CD8-positive, alpha-beta memory T cell (primary cell): ENCODE data around the gene KCNA10. TPM values are rescaled to one million over a fixed set of nuclear protein-coding genes. Genes with fewer than 3 reads are reported as not detected.

Experiments
- CTCF ChIA-PET: fragments of 350-600 bp; sonication (Branson Sonifier 250); formaldehyde crosslinking; loops from one replicate; lab custom pipeline; 2021; ENCODE audit warnings: antibody characterized with exemption; lab: Charles Lee
- POLR2A ChIA-PET: fragments of 350-600 bp; sonication (Branson Sonifier 250); formaldehyde crosslinking; loops from one replicate; lab custom pipeline; 2021; ENCODE audit warnings: antibody characterized with exemption; lab: Charles Lee
- DNase-seq, 5 donors: peaks; one replicate each; pipeline versions ENCODE4 v3.0.0 to v3.0.0-alpha.2; 2020 to 2022; ENCODE audit warnings: mixed read lengths in 1 of 5
- H3K27ac ChIP-seq: one replicate; pipeline ENCODE4 v1.7.0; 2013; ENCODE audit warnings: low read depth, mild to moderate bottlenecking, low read length, moderate library complexity
- H3K27me3 ChIP-seq: 2 replicates; pipeline ENCODE4 v1.7.0; 2013; ENCODE audit warnings: low read length, mild to moderate bottlenecking; ENCODE audit not compliant: insufficient read depth, poor library complexity, severe bottlenecking
- H3K36me3 ChIP-seq: 2 replicates; pipeline ENCODE4 v1.7.0; 2013; ENCODE audit warnings: mild to moderate bottlenecking, low read length, moderate library complexity; ENCODE audit not compliant: insufficient read depth
- H3K4me1 ChIP-seq: 2 replicates; pipeline ENCODE4 v1.7.0; 2013; ENCODE audit warnings: mild to moderate bottlenecking, low read length, moderate library complexity; ENCODE audit not compliant: insufficient read depth
- H3K4me3 ChIP-seq: 2 replicates; pipeline ENCODE4 v1.7.0; 2013; ENCODE audit warnings: mild to moderate bottlenecking, low read length
- H3K9me3 ChIP-seq: 2 replicates; pipeline ENCODE4 v1.7.0; 2013; ENCODE audit warnings: mild to moderate bottlenecking, low read length
- H3K27ac Mint-ChIP-seq, 8 donors: one replicate each; pipeline ENCODE4 v1.8.0; 2020 to 2021; ENCODE audit warnings: mixed read lengths in 8 of 8, mild to moderate bottlenecking in 6 of 8, inconsistent platforms in 3 of 8, moderate library complexity in 3 of 8
- H3K27me3 Mint-ChIP-seq, 2 donors: one replicate each; pipeline ENCODE4 v1.8.0; 2020 to 2021; ENCODE audit warnings: mixed read lengths in 2 of 2, mild to moderate bottlenecking in 1 of 2, moderate library complexity in 1 of 2
- H3K36me3 Mint-ChIP-seq, 3 donors: one replicate each; pipeline ENCODE4 v1.8.0; 2020 to 2021; ENCODE audit warnings: mixed read lengths in 3 of 3, inconsistent platforms in 1 of 3, mild to moderate bottlenecking in 1 of 3
- H3K4me1 Mint-ChIP-seq, 3 donors: one replicate each; pipeline ENCODE4 v1.8.0; 2020 to 2021; ENCODE audit warnings: mixed read lengths in 3 of 3, inconsistent platforms in 1 of 3, mild to moderate bottlenecking in 1 of 3
- H3K4me3 Mint-ChIP-seq, 7 donors: one replicate each; pipeline ENCODE4 v1.8.0; 2020 to 2021; ENCODE audit warnings: mixed read lengths in 7 of 7, mild to moderate bottlenecking in 6 of 7, moderate library complexity in 4 of 7, inconsistent platforms in 2 of 7
- H3K9me3 Mint-ChIP-seq, 5 donors: one replicate each; pipeline ENCODE4 v1.8.0; 2020 to 2022; ENCODE audit warnings: mixed read lengths in 5 of 5, mild to moderate bottlenecking in 3 of 5, moderate library complexity in 2 of 5, inconsistent platforms in 1 of 5
- polyA plus RNA-seq: library from polyadenylated mRNA; unstranded; fragments of 300-500 nt; fragmentation: Illumina TruSeq; gene quantifications from one replicate; pipeline ENCODE4 v1.2.3, GENCODE V29; 2021
- total RNA-seq, 2 experiments: library from RNA; stranded (reverse); gene quantifications; one replicate each; pipeline ENCODE4 v1.2.3, GENCODE V29; 2021

KCNA10 gene
- total and polyA plus RNA-seq, 3 experiments from 2014 or later: not detected

- POLR2A ChIA-PET: no interaction called here
- no peak for DNase-seq
Observed at GRCh38 chr1:110494036-110494435, 24.9 kb downstream of the KCNA10 start.

GRCh38 chr1:110493059-110493699 is 25.8 kb downstream of the KCNA10 start:
- no peaks in the 10 kb centered on the region for H3K27me3 ChIP-seq
- H3K27ac Mint-ChIP-seq: no peak overlapping the region
- CTCF ChIA-PET: no interaction called here
- no peak for DNase-seq
- H3K4me1 ChIP-seq: no peaks in the 10 kb centered on the region
- peaks cover 0 to 4% of the 10 kb centered on the region in 2 donors for H3K27me3 Mint-ChIP-seq
- no peaks in the 10 kb centered on the region for H3K36me3 ChIP-seq
- no peaks in the 10 kb centered on the region for H3K9me3 Mint-ChIP-seq
- H3K9me3 ChIP-seq: no peaks in the 10 kb centered on the region
- no peaks in the 10 kb centered on the region for H3K4me1 Mint-ChIP-seq
- POLR2A ChIA-PET: no interaction called here
- no peaks in the 10 kb centered on the region for H3K36me3 Mint-ChIP-seq
- no peak overlapping the region for H3K4me3 Mint-ChIP-seq
- no peak overlapping the region for H3K27ac ChIP-seq
- H3K4me3 ChIP-seq: no peak overlapping the region

More at GRCh38 chr1:110494036-110494435, 24.9 kb downstream of the KCNA10 start:
- Mint-ChIP-seq H3K9me3 (no peaks in the 10 kb centered on the region), H3K36me3 (no peaks in the 10 kb centered on the region), H3K4me3 (no peak overlapping the region), H3K4me1 (no peaks in the 10 kb centered on the region), H3K27ac (peak overlapping the region in 1 of 8 donors; percentile 11), H3K27me3 (peaks cover 0 to 4% of the 10 kb centered on the region in 2 donors)
- Histone ChIP-seq H3K9me3 (no peaks in the 10 kb centered on the region), H3K27me3 (no peaks in the 10 kb centered on the region), H3K4me3 (no peak overlapping the region), H3K27ac (no peak overlapping the region), H3K4me1 (no peaks in the 10 kb centered on the region), H3K36me3 (no peaks in the 10 kb centered on the region)
- CTCF ChIA-PET: interaction anchor here (1.3 kb wide), 1 partner anchor 34 kb away, joined by 4 read pairs; no protein-coding TSS in a partner anchor

DNA sequence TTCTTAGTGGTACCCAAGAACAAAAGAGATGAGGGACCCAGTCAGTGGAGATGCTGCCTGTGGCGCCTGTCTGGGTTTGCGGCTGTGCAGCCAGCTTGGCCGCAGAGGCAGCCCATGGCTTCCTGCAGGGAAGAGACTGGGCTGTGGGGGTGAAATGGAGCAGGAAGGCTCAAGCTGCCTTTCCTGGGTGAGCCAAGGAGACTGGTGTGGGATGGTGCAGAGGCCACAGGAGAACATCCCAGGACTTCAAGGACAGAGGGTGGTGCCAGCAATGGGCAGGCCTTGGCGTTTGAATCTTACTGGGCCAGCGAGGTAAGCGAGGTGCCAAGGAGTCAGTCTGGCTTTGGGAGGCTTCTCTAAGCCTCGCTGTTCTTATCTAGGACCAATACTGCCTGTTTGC is 26.4 kb downstream of the KCNA10 start:
- DNase-seq: no peak
- no peak overlapping the region for H3K4me3 ChIP-seq
- Mint-ChIP-seq H3K36me3 (no peaks in the 10 kb centered on the region), H3K4me3 (no peak overlapping the region), H3K9me3 (no peaks in the 10 kb centered on the region), H3K27me3 (peaks cover 1 to 8% of the 10 kb centered on the region in 2 donors), H3K27ac (no peak overlapping the region), H3K4me1 (no peaks in the 10 kb centered on the region)
- POLR2A ChIA-PET: no interaction called here
- H3K4me1 ChIP-seq: no peaks in the 10 kb centered on the region
- no peak overlapping the region for H3K27ac ChIP-seq
- H3K27me3 ChIP-seq: no peaks in the 10 kb centered on the region
- CTCF ChIA-PET: no interaction called here
- H3K36me3 ChIP-seq: no peaks in the 10 kb centered on the region
- no peaks in the 10 kb centered on the region for H3K9me3 ChIP-seq

GRCh38 chr1:110490791-110491451 is 28.1 kb downstream of the KCNA10 start:
- H3K27ac Mint-ChIP-seq: peak overlapping the region in 1 of 8 donors; percentile 12
- peaks cover 7 to 12% of the 10 kb centered on the region in 2 donors for H3K27me3 Mint-ChIP-seq
- H3K4me3 Mint-ChIP-seq: no peak overlapping the region
- CTCF ChIA-PET: no interaction called here
- no peaks in the 10 kb centered on the region for H3K36me3 ChIP-seq
- no peaks in the 10 kb centered on the region for H3K4me1 ChIP-seq
- no peaks in the 10 kb centered on the region for H3K9me3 ChIP-seq
- no peaks in the 10 kb centered on the region for H3K36me3 Mint-ChIP-seq
- no peak overlapping the region for H3K4me3 ChIP-seq
- no peak for DNase-seq
- H3K9me3 Mint-ChIP-seq: no peaks in the 10 kb centered on the region
- H3K27me3 ChIP-seq: no peaks in the 10 kb centered on the region
- POLR2A ChIA-PET: no interaction called here
- H3K27ac ChIP-seq: no peak overlapping the region
- H3K4me1 Mint-ChIP-seq: no peaks in the 10 kb centered on the region

DNA sequence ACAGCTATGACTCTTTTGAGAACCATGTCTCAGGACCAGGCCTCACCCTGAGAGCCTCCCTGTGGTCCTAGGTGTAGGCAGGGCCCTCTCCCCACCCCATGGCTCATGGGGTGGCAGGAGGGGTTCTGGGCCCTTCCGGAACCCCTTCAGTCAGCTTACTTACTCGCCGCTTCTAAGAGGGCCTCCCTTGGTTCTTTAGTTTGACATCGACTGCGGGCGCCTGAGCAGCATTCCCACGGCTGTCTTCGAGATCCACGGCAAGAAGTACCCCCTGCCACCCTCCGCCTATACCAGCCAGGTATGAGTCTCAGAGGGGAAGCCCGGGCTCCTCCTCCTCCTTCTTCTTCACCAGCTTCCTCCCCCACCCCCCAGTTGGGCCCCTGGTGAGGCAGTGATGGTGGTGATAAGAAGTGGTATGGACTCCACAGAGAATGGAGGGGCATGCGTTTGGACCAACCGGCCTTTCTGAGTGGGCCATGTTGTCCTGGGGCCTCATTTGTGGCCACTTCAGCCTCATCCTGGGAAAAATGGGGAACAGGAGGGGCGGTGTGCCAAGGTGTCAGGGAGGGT is 28.9 kb downstream of the KCNA10 start:
- Histone ChIP-seq H3K9me3 (no peaks in the 10 kb centered on the region), H3K27me3 (no peaks in the 10 kb centered on the region), H3K4me3 (no peak overlapping the region), H3K27ac (no peak overlapping the region), H3K36me3 (no peaks in the 10 kb centered on the region), H3K4me1 (no peaks in the 10 kb centered on the region)
- Mint-ChIP-seq H3K27ac (no peak overlapping the region), H3K27me3 (peaks cover 9 to 21% of the 10 kb centered on the region in 2 donors), H3K9me3 (no peaks in the 10 kb centered on the region), H3K4me3 (no peak overlapping the region), H3K4me1 (no peaks in the 10 kb centered on the region), H3K36me3 (no peaks in the 10 kb centered on the region)
- no peak for DNase-seq
- CTCF ChIA-PET: no interaction called here
- POLR2A ChIA-PET: no interaction called here

DNA sequence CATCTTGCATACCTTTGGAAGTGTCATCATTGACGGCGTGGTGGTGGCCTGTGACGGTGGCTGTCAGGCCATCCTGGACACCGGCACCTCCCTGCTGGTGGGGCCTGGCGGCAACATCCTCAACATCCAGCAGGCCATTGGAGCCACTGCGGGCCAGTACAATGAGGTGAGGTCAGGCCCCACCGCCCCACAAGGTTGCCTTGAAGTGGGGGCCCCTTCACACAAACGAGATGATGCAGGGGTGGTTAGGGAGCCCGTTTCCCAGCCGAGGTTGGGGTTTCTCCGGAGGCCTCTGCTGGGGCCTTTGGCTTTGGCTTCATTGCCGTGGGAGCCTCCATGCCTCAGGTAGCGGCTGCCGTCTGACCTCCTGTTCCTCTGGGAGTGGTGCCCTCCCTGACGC is 29.6 kb downstream of the KCNA10 start:
- CTCF ChIA-PET: no interaction called here
- H3K9me3 Mint-ChIP-seq: no peaks in the 10 kb centered on the region

DNA sequence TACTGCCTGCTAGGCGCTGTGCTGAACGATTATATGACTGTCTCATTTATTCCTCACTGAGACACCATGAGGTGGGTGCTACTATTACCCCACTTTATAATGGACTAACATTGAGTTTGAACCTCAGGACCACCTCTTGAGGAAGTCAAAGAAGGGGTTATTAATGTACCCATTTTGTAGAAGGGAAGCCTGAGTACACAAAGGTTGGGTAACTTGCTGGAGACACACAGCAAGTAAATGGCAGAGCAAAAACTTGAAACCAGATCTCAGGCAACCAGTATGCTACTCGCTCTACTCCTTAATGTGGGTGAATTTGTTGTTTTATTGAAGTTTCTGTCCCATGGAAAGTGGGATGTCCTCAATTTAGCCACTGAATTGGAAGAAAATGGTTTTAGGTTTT is 30.1 kb downstream of the KCNA10 start:
- no peaks in the 10 kb centered on the region for H3K9me3 Mint-ChIP-seq
- POLR2A ChIA-PET: no interaction called here
- Histone ChIP-seq H3K4me3 (no peak overlapping the region), H3K4me1 (no peaks in the 10 kb centered on the region), H3K9me3 (no peaks in the 10 kb centered on the region), H3K27me3 (no peaks in the 10 kb centered on the region), H3K27ac (no peak overlapping the region), H3K36me3 (no peaks in the 10 kb centered on the region)
- CTCF ChIA-PET: no interaction called here
- DNase-seq: no peak
- no peak overlapping the region for H3K27ac Mint-ChIP-seq
- no peaks in the 10 kb centered on the region for H3K4me1 Mint-ChIP-seq
- peaks cover 16 to 31% of the 10 kb centered on the region in 2 donors for H3K27me3 Mint-ChIP-seq
- H3K36me3 Mint-ChIP-seq: no peaks in the 10 kb centered on the region
- no peak overlapping the region for H3K4me3 Mint-ChIP-seq

More for the DNA sequence above, 29.6 kb downstream of the KCNA10 start:
- H3K27me3 Mint-ChIP-seq: peaks cover 11 to 26% of the 10 kb centered on the region in 2 donors
- Histone ChIP-seq H3K27ac (no peak overlapping the region), H3K9me3 (no peaks in the 10 kb centered on the region), H3K4me1 (no peaks in the 10 kb centered on the region), H3K4me3 (no peak overlapping the region), H3K27me3 (no peaks in the 10 kb centered on the region), H3K36me3 (no peaks in the 10 kb centered on the region)
- no peak overlapping the region for H3K27ac Mint-ChIP-seq
- DNase-seq: no peak
- no peak overlapping the region for H3K4me3 Mint-ChIP-seq
- H3K36me3 Mint-ChIP-seq: no peaks in the 10 kb centered on the region
- POLR2A ChIA-PET: no interaction called here
- H3K4me1 Mint-ChIP-seq: no peaks in the 10 kb centered on the region

- Histone ChIP-seq H3K27me3 (no peaks in the 10 kb centered on the region), H3K27ac (no peak overlapping the region), H3K4me3 (no peak overlapping the region), H3K4me1 (no peaks in the 10 kb centered on the region), H3K36me3 (no peaks in the 10 kb centered on the region), H3K9me3 (no peaks in the 10 kb centered on the region)
- Mint-ChIP-seq H3K36me3 (no peaks in the 10 kb centered on the region), H3K27me3 (peaks cover 21 to 38% of the 10 kb centered on the region in 2 donors), H3K4me1 (peaks cover 0 to 3% (median 0%) of the 10 kb centered on the region in 3 donors), H3K9me3 (no peaks in the 10 kb centered on the region), H3K27ac (no peak overlapping the region), H3K4me3 (no peak overlapping the region)
- no peak for DNase-seq
- POLR2A ChIA-PET: no interaction called here
- CTCF ChIA-PET: no interaction called here
Observed at GRCh38 chr1:110488161-110488560, 30.8 kb downstream of the KCNA10 start.
